Measurements from ENCODE around the gene WFS1. TPM values are rescaled to one million over a fixed set of nuclear protein-coding genes. Genes with fewer than 3 reads are reported as not detected.

WFS1 gene
- total RNA-seq, 1 experiment from 2014 or later = 21.0 TPM

DNA sequence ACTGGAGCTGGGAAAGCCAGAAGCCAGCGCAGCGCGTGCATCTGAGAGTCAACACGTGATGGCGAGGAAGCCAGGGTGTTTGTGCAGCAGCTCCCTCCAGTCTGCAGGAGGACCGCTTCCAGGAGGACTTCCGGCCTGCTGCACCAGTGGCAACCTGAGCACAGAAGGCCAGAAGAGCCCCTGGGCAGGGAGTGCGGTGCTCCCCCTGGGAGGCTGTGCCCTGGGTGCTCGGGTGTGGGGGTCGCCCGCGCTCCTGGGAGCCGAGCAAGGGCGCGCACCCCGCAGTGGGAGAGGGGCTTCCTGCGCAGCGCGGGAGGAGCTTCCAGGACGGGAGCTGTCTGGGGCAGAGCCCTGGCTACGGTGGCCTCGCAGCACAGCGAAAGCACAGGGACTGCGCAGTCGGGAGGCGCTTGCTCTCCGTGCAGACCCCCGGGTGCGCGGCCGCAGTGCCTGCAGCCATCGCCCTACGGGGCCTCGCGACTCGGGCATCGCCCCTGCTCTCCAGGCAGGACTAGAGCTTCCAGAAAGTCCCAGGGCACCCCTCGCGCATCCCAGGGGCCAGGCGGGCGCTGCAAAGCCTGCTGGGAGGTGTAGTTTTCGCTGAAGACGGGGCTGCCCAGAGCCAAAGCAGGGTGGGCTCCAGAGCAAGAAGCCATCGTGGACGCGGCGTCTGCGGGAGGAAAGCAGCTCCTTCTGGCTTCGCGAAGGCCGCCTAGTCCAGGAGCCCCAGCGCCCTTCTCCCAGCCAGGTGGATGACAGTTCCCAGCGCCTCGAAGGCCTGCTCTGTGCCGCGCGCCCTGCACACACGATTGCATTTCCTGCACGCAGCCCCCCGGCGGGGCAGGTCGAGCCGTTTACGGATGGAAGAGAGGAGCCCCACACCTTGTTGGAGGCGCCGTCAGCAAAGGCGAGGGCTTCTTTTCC, 24.1 kb upstream of the WFS1 start:
- no peaks in the 10 kb centered on the region for H3K4me1 ChIP-seq (replicated peaks)

DNA sequence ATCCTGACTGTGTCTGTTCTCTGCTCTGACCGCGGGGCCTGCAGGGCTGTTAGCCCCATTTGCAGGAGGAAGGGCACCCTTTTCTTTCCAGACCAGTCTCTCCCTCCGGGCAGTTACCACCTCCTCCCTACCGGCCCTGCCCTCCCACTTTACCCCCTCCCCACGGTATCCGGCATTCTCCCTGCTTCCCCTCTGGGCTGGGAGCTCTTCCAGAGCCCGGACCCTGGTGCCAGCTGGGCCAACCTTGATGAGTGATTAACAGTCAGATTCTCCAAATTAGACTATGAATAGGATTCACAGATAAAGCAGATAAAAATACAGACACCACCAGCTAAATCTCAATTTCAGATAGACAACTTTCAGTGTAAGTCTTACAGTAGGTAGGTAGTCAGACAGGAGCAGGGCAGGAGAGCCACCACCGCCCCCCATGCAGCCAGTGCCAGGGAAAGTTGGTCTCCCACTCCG, 23.4 kb upstream of the WFS1 start:
- no peaks in the 10 kb centered on the region for H3K9me3 ChIP-seq (replicated peaks)
- H3K4me1 ChIP-seq (replicated peaks) = no peaks in the 10 kb centered on the region
- H3K4me3 ChIP-seq = no peak overlapping the region
- no peaks in the 10 kb centered on the region for H3K27me3 ChIP-seq (replicated peaks)
- no peak overlapping the region for H3K27ac ChIP-seq
- H3K36me3 ChIP-seq = no peaks in the 10 kb centered on the region
- DNase-seq (ENCODE audit: low read depth in 1 of 2, low spot score in 2 of 2) = no peak

More for the DNA sequence above, 24.1 kb upstream of the WFS1 start:
- H3K36me3 ChIP-seq = no peaks in the 10 kb centered on the region
- H3K4me3 ChIP-seq = no peak overlapping the region
- no peaks in the 10 kb centered on the region for H3K27me3 ChIP-seq (replicated peaks)
- no peak overlapping the region for H3K27ac ChIP-seq
- no peaks in the 10 kb centered on the region for H3K9me3 ChIP-seq (replicated peaks)
- DNase-seq (ENCODE audit: low read depth in 1 of 2, low spot score in 2 of 2) = no peak

DNA sequence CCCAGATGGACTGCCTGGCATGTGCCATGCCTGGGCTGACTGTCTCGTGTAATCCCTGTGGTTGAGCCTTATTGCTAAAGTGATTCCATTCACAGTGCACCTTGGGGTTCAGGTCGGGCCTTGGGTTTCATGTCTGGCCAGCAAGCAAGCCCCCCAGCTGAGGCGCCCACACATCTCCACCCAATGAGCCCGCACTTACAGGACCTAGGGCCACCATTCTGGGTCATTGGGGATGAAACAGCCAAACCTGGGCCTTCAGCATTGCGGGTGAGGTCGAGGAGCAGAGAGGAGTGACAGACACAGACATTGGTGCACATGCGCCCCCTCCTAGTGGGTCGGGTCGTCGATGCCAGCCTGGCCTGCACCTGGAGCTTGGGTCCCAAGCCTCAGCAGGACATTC, 21.3 kb upstream of the WFS1 start:
- Histone ChIP-seq H3K27me3 (replicated peaks) (no peaks in the 10 kb centered on the region), H3K27ac (no peak overlapping the region), H3K4me1 (replicated peaks) (no peaks in the 10 kb centered on the region), H3K36me3 (no peaks in the 10 kb centered on the region), H3K9me3 (replicated peaks) (no peaks in the 10 kb centered on the region), H3K4me3 (no peak overlapping the region)
- no peak for DNase-seq (ENCODE audit: low read depth in 1 of 2, low spot score in 2 of 2)

DNA sequence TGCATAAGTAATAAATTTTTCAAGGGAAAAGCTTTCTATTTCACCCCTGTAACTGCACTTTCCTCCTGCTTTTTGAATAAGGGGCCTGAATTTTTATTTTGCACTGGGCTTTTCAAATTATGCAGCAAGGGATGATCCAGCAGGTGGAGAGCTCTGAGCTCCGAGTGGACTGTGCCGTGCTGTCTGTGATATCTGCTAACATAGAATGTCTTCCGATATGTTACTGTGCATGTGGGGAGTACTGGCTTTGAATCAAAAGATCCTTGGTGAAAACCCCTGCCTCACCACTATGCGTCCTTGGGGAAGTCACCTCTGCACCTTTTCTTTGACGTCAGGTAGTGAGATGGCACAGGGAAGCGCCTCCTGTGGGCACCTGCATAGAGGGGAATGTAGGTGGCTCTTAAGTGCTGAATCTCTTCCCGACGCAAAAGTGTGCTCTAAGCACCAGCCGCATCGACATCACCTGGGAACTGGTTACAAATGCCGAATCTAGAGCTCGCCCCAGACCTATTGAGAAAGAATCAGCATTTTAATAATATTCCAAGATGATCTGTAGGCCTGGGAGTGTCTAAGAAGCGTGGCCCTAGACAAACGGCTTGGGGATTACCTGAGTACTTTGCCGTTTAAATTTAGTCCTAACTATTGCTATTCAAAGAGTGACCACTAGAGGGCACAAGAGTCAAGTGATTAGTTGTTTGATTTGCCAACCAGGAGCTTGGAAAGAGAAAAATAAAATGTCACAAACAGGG, 19.2 kb upstream of the WFS1 start:
- H3K4me3 ChIP-seq = no peak overlapping the region
- no peaks in the 10 kb centered on the region for H3K36me3 ChIP-seq
- H3K4me1 ChIP-seq (replicated peaks) = no peaks in the 10 kb centered on the region
- H3K9me3 ChIP-seq (replicated peaks) = no peaks in the 10 kb centered on the region
- H3K27ac ChIP-seq = no peak overlapping the region
- H3K27me3 ChIP-seq (replicated peaks) = no peaks in the 10 kb centered on the region
- DNase-seq (ENCODE audit: low read depth in 1 of 2, low spot score in 2 of 2) = no peak

DNA sequence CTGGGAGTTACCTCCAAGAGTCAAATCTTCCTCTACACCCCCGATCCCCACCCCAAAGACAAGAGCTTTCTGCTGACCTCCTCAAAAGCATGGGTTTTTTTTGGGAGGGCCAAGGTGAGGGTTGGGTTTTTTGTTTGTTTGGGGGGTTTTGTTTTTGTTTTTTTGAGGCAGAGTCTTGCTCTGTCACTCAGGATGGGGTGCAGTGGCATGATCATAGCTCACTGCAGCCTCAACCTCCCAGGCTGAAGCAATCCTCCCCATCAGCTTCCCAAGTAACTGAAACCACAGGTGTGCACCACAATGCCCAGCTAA, 18.7 kb upstream of the WFS1 start:
- no peaks in the 10 kb centered on the region for H3K27me3 ChIP-seq (replicated peaks)
- H3K27ac ChIP-seq = no peak overlapping the region
- H3K4me3 ChIP-seq = no peak overlapping the region
- H3K36me3 ChIP-seq = no peaks in the 10 kb centered on the region
- no peaks in the 10 kb centered on the region for H3K9me3 ChIP-seq (replicated peaks)
- DNase-seq (ENCODE audit: low read depth in 1 of 2, low spot score in 2 of 2) = no peak
- no peaks in the 10 kb centered on the region for H3K4me1 ChIP-seq (replicated peaks)

DNA sequence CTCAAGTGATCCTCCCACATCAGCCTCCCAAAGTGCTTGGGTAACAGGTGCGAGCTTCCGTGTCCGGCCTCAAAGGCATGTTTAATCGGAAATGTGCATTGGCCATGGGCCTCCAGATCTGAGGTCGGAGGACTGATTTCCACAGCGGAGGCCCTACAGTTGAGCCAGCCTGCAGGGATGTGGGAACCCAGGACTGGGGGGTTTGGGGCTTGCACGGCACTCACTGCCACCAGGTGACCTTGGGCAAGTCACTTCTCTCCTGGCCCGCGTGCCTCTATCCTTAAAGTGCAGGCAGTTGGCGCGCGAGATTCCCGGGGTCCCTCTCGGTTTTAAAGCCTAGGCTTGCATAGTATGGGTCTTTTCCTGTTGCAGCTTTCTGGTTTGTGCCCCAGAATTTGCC, 18.3 kb upstream of the WFS1 start:
- Histone ChIP-seq H3K4me3 (no peak overlapping the region), H3K4me1 (replicated peaks) (no peaks in the 10 kb centered on the region), H3K36me3 (no peaks in the 10 kb centered on the region), H3K27ac (no peak overlapping the region), H3K27me3 (replicated peaks) (no peaks in the 10 kb centered on the region), H3K9me3 (replicated peaks) (no peaks in the 10 kb centered on the region)
- DNase-seq (ENCODE audit: low read depth in 1 of 2, low spot score in 2 of 2) = no peak

DNA sequence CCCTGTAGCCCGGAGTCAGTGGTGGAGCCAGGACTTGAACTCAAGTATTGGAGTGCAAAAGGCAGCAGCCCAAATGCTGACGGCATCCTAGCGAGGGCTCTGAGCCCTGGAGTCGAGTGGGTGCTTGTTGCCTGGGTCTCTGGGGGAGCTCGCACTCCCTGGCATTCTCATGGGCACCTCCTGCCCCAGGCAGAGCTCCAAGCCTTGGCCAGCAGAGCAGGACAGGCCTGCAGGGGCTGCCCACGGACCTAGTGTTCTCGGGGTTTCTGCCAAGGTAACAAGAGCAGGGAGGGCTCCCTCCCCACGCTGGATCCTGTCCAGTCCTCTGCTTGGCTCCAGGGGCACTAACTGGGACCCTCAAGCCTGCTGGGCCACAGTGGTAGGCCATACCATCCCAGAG, 17.6 kb upstream of the WFS1 start:
- Histone ChIP-seq H3K4me3 (no peak overlapping the region), H3K36me3 (no peaks in the 10 kb centered on the region), H3K27ac (no peak overlapping the region), H3K27me3 (replicated peaks) (no peaks in the 10 kb centered on the region), H3K9me3 (replicated peaks) (no peaks in the 10 kb centered on the region), H3K4me1 (replicated peaks) (no peaks in the 10 kb centered on the region)
- DNase-seq (ENCODE audit: low read depth in 1 of 2, low spot score in 2 of 2) = no peak

DNA sequence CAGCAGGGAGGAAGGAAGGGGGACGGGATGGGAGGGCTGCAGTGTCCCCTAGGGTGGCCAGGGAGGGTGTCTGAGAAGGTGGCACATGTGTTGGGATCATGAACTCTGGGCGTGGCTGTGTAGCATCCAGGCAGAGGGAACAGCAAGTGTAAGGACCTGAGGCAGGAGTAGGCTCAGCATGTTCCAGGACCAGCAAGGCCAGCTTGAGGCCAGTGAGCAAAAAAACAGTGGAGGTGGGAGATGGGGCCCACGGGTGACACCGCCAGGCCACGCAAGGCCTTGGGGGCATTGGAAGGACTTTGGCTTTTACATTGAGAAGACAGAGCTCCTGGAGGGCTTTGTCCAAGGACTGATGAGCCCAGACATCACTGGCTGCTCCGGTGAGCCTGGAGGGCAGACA, 16.5 kb upstream of the WFS1 start:
- Histone ChIP-seq H3K4me3 (no peak overlapping the region), H3K9me3 (replicated peaks) (no peaks in the 10 kb centered on the region), H3K27ac (no peak overlapping the region), H3K36me3 (no peaks in the 10 kb centered on the region), H3K27me3 (replicated peaks) (no peaks in the 10 kb centered on the region), H3K4me1 (replicated peaks) (no peaks in the 10 kb centered on the region)
- no peak for DNase-seq (ENCODE audit: low read depth in 1 of 2, low spot score in 2 of 2)

DNA sequence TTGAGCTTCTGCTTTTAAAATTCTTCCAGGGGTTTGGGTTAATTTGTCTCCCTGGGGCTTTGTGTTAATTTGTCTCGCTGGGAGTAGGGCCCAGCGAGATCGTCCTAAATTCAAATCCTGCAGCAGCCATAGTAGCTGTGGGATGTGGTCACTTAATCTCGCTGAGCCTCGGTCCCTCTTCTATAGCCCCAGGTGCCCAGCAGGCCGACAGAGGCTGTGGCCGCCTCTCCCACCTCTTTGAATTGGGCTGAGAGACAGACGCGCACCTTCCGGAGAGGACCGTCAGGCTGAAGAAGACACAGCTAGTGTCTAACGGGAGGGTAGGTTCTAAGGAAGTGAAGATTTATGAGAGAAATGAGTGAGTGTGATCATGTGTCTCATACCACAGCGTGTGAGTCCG, 15.7 kb upstream of the WFS1 start:
- Histone ChIP-seq H3K36me3 (no peaks in the 10 kb centered on the region), H3K4me1 (replicated peaks) (no peaks in the 10 kb centered on the region), H3K27ac (no peak overlapping the region), H3K4me3 (no peak overlapping the region), H3K27me3 (replicated peaks) (no peaks in the 10 kb centered on the region), H3K9me3 (replicated peaks) (no peaks in the 10 kb centered on the region)
- DNase-seq (ENCODE audit: low read depth in 1 of 2, low spot score in 2 of 2) = no peak

DNA sequence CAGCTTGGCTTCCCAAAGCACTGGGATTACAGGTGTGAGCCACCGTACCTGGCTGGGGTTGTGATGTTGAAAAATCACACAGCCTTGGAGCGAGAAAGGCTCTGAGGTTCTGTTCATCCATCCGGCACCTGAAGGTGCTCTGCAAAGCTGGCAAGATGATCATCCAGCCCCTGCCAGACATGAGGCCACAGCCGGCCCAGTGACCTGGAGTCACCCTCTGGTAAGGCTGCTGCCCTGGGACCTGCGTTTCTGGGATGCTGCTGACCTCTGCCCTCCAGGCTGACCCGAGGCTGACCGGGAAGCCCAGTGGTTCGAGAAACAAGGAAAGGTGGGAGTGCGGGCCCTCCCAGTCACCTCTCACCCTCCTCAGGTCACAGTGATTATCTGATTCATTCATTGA, 13.5 kb upstream of the WFS1 start:
- no peaks in the 10 kb centered on the region for H3K36me3 ChIP-seq
- no peaks in the 10 kb centered on the region for H3K27me3 ChIP-seq (replicated peaks)
- H3K27ac ChIP-seq = no peak overlapping the region
- no peaks in the 10 kb centered on the region for H3K4me1 ChIP-seq (replicated peaks)
- no peak overlapping the region for H3K4me3 ChIP-seq
- H3K9me3 ChIP-seq (replicated peaks) = no peaks in the 10 kb centered on the region
- no peak for DNase-seq (ENCODE audit: low read depth in 1 of 2, low spot score in 2 of 2)

DNA sequence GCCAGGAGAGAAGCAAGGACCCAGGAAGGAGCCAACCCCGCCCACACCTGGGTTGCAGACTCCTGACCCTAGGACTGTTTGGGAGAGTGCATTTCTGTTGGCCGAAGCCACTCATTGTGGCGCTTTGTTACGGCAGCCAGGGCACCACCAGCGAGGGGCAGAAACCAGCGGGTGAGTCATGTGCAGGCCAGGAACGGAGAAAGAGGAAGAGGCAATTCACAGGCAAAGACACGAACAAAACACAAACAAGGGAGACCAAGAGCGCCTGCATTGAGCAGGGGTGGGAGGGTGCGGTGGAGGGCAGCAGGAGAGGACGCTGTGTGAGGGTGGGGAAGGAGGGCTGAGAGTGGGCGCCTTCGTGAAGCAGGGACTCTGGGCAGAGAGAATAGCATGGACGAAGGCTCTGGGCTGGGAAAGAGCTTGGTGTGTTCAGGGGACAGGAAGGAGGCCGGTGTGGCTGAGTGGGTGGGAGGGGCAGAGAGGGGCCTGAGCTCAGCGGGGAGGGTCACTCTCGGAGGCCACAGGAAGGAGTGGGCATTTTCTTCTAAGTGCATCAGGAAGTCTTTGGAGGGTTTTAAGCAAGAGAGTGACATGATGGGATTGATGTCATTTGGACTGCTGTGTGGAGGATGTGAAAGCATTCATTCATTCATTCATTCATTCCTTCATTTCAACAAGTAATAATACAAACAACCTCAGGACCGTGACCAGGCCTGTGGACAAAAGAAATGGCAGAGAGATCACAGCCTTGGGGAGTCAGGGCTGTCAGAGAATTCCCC, 12.2 kb upstream of the WFS1 start:
- no peak overlapping the region for H3K27ac ChIP-seq
- H3K4me3 ChIP-seq = no peak overlapping the region
- H3K27me3 ChIP-seq (replicated peaks) = no peaks in the 10 kb centered on the region
- DNase-seq (ENCODE audit: low read depth in 1 of 2, low spot score in 2 of 2) = no peak
- H3K4me1 ChIP-seq (replicated peaks) = no peaks in the 10 kb centered on the region
- H3K9me3 ChIP-seq (replicated peaks) = no peaks in the 10 kb centered on the region
- H3K36me3 ChIP-seq = no peaks in the 10 kb centered on the region

DNA sequence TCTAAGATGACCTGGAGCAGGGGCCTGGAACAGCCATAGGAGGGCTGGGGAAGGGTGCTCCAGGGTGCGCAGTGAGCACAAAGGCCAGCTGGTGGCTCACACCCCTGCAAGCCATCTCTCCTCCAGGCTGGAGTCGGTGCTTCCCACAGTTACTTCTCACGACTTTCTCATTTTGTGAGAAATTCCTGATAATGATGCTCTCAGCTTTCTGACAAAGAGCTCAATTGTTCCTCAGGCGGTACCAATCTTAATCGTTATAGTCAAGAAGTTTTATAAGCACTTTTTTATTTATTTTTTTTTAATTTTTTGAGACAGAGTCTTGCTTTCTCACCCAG, 11.7 kb upstream of the WFS1 start:
- Histone ChIP-seq H3K27ac (no peak overlapping the region), H3K27me3 (replicated peaks) (no peaks in the 10 kb centered on the region), H3K9me3 (replicated peaks) (no peaks in the 10 kb centered on the region), H3K4me1 (replicated peaks) (no peaks in the 10 kb centered on the region), H3K4me3 (no peak overlapping the region), H3K36me3 (no peaks in the 10 kb centered on the region)
- DNase-seq (ENCODE audit: low read depth in 1 of 2, low spot score in 2 of 2) = no peak

DNA sequence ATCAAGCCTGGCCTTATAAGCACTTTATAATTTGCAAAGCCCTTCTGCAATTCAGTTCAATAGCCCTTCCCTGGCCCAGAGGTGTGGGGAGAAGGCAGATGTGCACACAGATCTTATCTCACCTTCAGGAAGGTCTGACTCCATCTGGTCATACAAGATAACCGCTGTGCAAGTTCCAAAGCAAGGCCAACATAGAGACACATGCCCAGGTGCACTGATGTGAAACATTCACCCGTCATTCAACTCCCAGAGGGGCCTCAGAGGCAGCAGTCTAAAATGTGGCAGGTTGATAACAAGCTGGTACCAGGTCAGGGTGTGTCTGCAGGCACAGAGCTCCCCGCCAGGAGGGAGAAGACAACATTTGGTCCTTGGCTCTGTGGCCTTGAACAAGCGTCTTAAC, 10.9 kb upstream of the WFS1 start:
- no peak for DNase-seq (ENCODE audit: low read depth in 1 of 2, low spot score in 2 of 2)
- no peaks in the 10 kb centered on the region for H3K4me1 ChIP-seq (replicated peaks)
- no peak overlapping the region for H3K4me3 ChIP-seq
- H3K27me3 ChIP-seq (replicated peaks) = no peaks in the 10 kb centered on the region
- H3K9me3 ChIP-seq (replicated peaks) = no peaks in the 10 kb centered on the region
- no peaks in the 10 kb centered on the region for H3K36me3 ChIP-seq
- H3K27ac ChIP-seq = no peak overlapping the region

DNA sequence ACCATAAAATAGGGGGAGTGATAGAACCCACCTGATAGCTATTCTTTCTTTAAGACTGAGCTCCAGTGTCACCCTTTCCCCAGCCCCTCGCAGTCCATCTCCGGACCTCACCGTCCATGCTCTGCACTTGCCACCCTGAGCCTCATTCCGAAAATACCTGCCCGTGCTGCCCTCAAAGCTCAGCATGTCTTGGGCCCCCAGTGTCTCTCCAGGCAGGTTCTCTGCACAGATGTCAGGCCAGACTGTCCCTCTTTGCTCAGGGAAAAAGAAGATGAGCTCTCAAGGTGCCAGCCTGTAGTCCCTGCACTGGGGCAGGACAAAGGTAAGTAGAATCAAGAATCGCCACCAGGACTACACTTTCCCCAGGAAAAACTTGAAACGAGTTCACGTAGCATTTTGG, 9.8 kb upstream of the WFS1 start:
- Histone ChIP-seq H3K36me3 (no peaks in the 10 kb centered on the region), H3K27ac (no peak overlapping the region), H3K27me3 (replicated peaks) (no peaks in the 10 kb centered on the region), H3K4me1 (replicated peaks) (no peaks in the 10 kb centered on the region), H3K9me3 (replicated peaks) (no peaks in the 10 kb centered on the region), H3K4me3 (no peak overlapping the region)
- no peak for DNase-seq (ENCODE audit: low read depth in 1 of 2, low spot score in 2 of 2)

Data from SJSA1 (cell line).